GM10266 (cell line): Measurements from ENCODE around the gene TMC5.

Experiments used
- DNase-seq: peaks from one replicate; pipeline ENCODE4 v3.0.0; 2012; ENCODE audit errors: extremely low spot score
- TF ChIP-seq, protein P1 (sequence below): IDR thresholded peaks from 2 replicates; pipeline ENCODE4 v1.5.1; 2012; ENCODE audit warnings: mild to moderate bottlenecking, low read depth; ENCODE audit not compliant: control insufficient read depth, insufficient read depth; ENCODE audit errors: missing control alignments

The TMC5 gene

GRCh38 chr16:19490619-19491018 is 72.9 kb downstream of the TMC5 start:
- no peak for DNase-seq
- TF ChIP-seq, protein P1, sequence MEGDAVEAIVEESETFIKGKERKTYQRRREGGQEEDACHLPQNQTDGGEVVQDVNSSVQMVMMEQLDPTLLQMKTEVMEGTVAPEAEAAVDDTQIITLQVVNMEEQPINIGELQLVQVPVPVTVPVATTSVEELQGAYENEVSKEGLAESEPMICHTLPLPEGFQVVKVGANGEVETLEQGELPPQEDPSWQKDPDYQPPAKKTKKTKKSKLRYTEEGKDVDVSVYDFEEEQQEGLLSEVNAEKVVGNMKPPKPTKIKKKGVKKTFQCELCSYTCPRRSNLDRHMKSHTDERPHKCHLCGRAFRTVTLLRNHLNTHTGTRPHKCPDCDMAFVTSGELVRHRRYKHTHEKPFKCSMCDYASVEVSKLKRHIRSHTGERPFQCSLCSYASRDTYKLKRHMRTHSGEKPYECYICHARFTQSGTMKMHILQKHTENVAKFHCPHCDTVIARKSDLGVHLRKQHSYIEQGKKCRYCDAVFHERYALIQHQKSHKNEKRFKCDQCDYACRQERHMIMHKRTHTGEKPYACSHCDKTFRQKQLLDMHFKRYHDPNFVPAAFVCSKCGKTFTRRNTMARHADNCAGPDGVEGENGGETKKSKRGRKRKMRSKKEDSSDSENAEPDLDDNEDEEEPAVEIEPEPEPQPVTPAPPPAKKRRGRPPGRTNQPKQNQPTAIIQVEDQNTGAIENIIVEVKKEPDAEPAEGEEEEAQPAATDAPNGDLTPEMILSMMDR = no peak

- TF ChIP-seq, protein P1 = no peak
- no peak for DNase-seq
Observed at GRCh38 chr16:19497176-19497575, 79.5 kb downstream of the TMC5 start.

- TF ChIP-seq, protein P1 = no peak
Observed at GRCh38 chr16:19499006-19499405, 81.3 kb downstream of the TMC5 start.

DNA sequence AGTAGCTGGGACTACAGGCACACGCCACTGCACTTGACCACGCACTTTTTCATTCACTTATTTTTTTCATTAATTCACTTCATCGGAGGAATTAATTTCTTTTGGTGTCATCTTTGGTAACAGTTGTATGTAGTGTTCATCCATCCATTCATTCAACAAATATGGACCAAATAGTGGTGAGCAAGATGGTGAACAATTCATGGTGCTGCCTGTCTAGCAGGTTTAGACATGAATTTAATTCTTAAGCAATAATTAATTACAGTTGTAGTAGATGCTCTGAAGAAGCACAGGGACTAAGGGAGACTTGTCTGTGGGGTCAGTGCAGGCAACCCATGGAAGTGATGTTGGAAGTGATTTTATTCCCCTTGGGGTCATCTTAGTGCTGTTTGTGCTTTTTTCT is 81.8 kb downstream of the TMC5 start:
- TF ChIP-seq, protein P1 = no peak
- no peak for DNase-seq

More at GRCh38 chr16:19499006-19499405, 81.3 kb downstream of the TMC5 start:
- DNase-seq = no peak

GRCh38 chr16:19502395-19503131 is 84.9 kb downstream of the TMC5 start:
- DNase-seq = peak; percentile 56
- TF ChIP-seq, protein P1 = peak; percentile 65

DNA sequence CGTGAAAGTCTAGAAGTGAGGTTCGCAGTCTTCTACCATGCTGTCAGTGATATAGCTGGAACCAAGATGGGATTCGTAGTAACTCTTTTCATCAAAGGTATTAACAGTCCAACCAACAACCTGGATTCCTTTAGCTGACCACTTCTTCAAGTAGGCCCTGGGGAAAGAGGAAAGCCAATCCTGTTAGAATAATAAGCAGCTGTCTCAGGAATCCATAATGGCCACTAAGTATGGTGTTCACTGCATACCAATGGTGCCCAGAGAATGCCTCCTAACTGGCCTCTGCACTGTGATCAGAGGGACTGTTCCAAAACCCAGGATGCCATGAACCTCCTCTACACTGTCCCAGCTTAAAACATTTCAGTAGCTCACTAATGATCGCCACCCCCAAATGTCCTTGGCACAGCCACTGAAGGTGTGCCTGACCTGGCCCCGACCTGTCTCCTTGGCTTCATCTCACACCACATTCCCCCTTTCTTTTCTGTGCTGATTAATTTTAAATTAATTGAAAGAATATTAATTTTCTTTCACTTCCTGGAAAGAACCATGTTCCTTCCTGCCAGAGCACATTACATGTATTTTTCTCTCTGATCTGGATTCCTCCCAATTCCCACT is 85.9 kb downstream of the TMC5 start:
- TF ChIP-seq, protein P1 = no peak
- DNase-seq = no peak

GRCh38 chr16:19505600-19506303 is 88.1 kb downstream of the TMC5 start:
- DNase-seq = no peak
- TF ChIP-seq, protein P1 = no peak
